Renal cortical epithelial cell (primary cell): Measurements from ENCODE around the gene ABLIM2. TPM values are rescaled to one million over a fixed set of nuclear protein-coding genes. Genes with fewer than 3 reads are reported as not detected.
"Not testable (repeated sequence)": the region's sequence is repeated elsewhere in the genome, so short reads cannot be mapped to it uniquely, and the experiment has no call there.

Source experiments
- DNase-seq: peaks from one replicate; pipeline ENCODE4 v3.0.0-alpha.2; 2011; ENCODE audit warnings: low read depth
- total RNA-seq: library from RNA; depleted of rRNA; stranded (reverse); fragments of >200 nt; gene quantifications from 2 replicates; pipeline ENCODE4 v1.2.3, GENCODE V29; 2014

Gene ABLIM2
- total RNA-seq, 1 donor from 2014 or later = 6.1 TPM

GRCh38 chr4:7939377-7940108 lies 219.1 kb downstream of the ABLIM2 start, which contains the start of gene AFAP1:
AFAP1 (minus strand) TSS chr4:7939861; CDS start chr4:7872078, 67,783 bp downstream.
- DNase-seq = peak; percentile 38

- peak; percentile 20 for DNase-seq
Observed at GRCh38 chr4:7938609-7939376, 219.8 kb downstream of the ABLIM2 start.

- DNase-seq = no peak
Observed at GRCh38 chr4:7938266-7938608, 220.4 kb downstream of the ABLIM2 start.

GRCh38 chr4:7937006-7937405 lies 221.6 kb downstream of the ABLIM2 start:
- DNase-seq = no peak

- DNase-seq = no peak
Observed at GRCh38 chr4:7933651-7934510, 224.7 kb downstream of the ABLIM2 start.

GRCh38 chr4:7932287-7932686 lies 226.3 kb downstream of the ABLIM2 start:
- no peak for DNase-seq

GRCh38 chr4:7929118-7929951 lies 229.3 kb downstream of the ABLIM2 start:
- DNase-seq = peak; percentile 28

GRCh38 chr4:7928711-7929110 lies 229.9 kb downstream of the ABLIM2 start:
- DNase-seq = no peak

GRCh38 chr4:7926822-7927221 lies 231.8 kb downstream of the ABLIM2 start:
- DNase-seq = no peak

- no peak for DNase-seq
Observed at GRCh38 chr4:7924570-7924969, 234.0 kb downstream of the ABLIM2 start.

- no peak for DNase-seq
Observed at GRCh38 chr4:7924163-7924562, 234.4 kb downstream of the ABLIM2 start.

- no peak for DNase-seq
Observed at GRCh38 chr4:7922466-7922865, 236.1 kb downstream of the ABLIM2 start.

- DNase-seq = no peak
Observed at GRCh38 chr4:7918981-7919380, 239.6 kb downstream of the ABLIM2 start.

- not testable (repeated sequence) for DNase-seq
Observed at GRCh38 chr4:7918187-7918586, 240.4 kb downstream of the ABLIM2 start.

- no peak for DNase-seq
Observed at GRCh38 chr4:7917669-7918068, 240.9 kb downstream of the ABLIM2 start.

- DNase-seq = no peak
Observed at GRCh38 chr4:7915875-7916242, 242.8 kb downstream of the ABLIM2 start.

Other genes starting within 250 kb of the ABLIM2 start
- 20.0 and 27.2 TPM in 2 replicates for gene AFAP1, start 219.0 kb downstream of the ABLIM2 start, total RNA-seq
- gene SH3TC1, start 40.5 kb upstream of the ABLIM2 start, total RNA-seq = 25.4 and 27.2 TPM in 2 replicates
- 0.05 and 0.35 TPM in 2 replicates for gene HTRA3, start 110.9 kb upstream of the ABLIM2 start, total RNA-seq